GM18858 (cell line): ENCODE data around the gene KCNA2.

ENCODE experiments used
- ATAC-seq: cut with Tn5 transposase; IDR thresholded peaks from one replicate; pipeline ENCODE4 v1.9.1; 2021; ENCODE audit not compliant: unreplicated experiment

The KCNA2 gene

DNA sequence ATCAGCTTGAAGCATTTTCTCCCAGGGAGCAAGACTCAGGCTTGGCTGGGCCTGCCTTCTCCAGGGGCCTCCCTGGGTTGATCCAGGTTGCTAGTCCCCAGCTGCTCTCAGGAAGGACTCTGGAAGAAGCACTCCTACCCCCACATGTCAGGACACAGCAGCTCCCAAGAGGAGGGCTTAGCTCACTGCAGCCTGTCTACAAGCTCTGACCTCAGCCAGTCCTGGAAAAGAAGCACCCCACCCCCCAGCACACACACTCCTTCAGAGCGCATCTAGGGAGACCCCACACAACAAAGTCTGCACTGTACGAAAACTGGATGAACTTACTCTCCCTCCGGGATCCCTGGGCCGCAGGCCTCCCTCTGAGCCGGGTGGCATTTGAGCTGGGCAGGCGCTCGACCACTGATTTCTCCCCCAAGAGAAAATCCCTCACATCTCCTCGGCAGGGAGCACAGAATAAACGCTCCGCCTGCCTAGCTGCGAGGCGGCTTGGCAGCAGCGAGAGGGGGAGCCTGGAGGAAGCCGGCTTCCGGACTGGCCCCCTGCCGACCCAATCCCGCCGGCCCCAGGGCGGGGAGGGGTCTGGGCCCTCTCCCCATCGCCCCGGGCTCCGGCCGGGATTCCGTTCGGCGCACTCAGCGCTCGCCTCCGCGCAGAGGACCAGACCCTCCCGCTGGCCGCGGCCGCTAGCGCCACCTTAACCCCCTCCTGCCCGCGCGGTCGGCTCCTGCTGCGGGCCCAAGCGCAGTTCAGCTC, at the start of gene KCNA2:
Gene KCNA2, minus strand, starts transcription at position 458 of the 756 bp plus-strand sequence. CDS start 1,576 bp downstream, outside the sequence.
- no peak for ATAC-seq

DNA sequence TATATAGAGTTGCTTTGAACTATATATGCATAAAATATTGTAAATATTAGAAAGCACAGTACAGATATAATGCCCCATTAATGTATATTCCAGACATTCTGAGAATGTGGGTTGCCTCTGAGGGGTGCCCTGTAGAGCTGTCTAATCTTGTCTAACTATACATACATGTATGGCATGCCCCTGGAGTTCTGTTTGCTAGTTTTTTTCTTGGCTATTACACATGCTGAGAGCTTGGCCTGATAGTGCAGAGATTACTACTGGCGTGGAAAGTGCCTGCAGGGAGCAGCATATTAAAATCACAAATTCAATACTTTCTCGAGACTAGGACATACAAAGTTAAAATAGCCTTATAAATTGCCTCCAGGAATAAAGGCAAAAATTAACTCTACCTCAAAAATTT, 44.5 kb upstream of the KCNA2 start:
- ATAC-seq: no peak

DNA sequence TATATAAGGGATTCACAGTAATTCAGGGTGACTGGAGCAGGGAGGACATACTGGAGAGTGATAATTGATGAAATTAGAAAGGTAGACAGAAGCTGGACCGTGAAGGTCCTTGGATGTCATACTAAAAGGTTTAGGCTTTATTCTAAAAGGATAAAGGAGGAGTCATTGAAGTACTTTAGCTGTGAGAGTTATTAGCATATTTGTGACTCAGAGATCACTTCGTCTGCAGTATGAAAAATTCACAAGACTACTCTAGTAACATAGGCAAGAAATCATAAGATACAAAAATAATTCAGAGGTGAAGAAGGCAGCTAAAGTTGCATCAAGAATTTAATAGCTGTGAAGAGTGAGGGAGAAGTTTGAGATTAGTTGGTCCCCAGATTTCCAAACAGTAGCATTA, 42.3 kb upstream of the KCNA2 start:
- no peak for ATAC-seq

DNA sequence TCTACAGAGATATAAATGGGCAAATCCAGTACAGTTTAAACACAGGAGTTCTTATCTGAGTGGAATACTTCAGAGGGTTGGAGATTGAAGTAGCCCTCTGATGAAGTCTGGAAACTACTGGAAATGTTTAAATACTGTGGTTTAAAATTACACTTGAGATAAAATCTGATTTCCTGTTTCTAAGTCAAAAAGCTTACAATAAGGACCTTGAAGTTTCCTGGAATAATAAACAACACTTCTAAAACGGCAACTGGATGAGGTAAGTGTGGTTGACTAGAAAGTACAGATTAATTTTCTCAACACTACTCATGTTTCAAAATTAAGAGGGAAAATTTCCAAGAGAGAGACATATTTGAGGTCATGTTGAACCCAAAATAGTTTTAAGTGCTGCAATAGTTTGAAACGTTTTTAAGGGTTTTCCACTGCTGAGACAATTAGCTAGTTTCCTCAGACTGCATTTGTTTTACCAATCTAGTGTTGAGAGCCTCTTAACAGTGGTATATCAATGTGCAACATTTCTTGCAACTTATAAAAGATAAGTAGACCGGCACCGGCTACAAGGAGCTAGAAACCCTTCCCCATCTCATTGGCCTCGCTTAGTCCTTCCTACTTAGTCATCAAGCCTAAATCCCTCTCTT, 41.2 kb upstream of the KCNA2 start:
- no peak for ATAC-seq

DNA sequence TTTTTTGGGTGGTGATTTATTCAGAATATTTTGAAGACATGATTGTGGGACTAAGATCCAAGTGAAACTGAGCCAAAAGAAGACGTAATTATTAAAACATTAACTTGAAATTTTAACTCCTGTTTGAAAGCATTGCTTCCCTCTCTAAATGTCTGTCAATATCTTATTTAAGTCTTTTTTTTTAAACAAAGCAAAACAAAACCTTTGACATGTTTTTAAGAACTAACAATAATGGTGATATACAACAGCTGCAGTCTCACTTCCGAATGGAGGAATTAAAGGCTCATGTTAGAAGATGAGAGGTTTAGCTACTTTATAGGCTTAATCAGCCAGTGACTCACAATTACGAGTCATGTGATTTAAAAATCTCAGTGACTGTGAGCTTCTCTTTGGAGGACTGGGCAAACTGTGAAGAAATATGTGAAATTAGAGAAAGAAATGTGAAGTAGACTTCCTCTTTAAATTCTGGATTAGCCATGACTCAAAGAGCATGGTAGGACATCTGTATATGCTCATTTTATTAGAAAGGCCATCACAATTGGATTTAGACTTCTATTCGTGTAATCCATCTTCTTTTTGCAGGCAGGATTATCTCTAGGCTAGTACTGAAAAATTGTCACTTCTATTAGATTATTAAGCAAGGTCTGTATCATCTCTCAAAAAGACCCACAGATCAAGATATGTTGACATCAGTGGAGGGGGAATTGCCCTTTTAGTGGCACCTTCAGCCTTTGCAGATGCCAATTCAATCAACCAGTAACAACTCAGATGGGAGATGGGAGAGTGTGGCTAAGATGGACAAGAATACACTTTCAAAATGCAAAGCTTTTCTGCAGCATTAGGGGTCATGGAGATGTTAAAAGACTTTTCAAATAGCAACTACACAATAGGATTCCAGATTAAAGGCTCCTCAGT, 39.9 kb upstream of the KCNA2 start:
- no peak for ATAC-seq

DNA sequence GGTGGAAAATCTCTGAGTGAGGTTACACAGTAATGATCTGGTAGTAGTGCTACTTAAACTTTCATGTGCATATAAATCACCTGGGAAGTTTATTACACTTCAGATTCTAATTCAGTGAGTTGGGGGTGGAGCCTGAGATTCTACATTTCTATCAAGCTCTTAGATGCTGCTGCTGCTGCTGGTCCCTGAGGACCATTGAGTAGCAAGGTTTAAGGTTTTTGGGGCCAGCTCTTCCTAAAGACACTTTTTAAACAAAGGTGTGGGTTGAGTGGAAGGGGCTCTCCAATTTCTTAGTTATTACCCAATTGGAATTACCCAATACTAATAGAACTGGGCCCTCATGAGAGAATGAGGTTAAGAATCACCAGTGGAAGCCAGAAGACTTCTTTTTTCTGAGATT, 39.1 kb upstream of the KCNA2 start:
- ATAC-seq: no peak

DNA sequence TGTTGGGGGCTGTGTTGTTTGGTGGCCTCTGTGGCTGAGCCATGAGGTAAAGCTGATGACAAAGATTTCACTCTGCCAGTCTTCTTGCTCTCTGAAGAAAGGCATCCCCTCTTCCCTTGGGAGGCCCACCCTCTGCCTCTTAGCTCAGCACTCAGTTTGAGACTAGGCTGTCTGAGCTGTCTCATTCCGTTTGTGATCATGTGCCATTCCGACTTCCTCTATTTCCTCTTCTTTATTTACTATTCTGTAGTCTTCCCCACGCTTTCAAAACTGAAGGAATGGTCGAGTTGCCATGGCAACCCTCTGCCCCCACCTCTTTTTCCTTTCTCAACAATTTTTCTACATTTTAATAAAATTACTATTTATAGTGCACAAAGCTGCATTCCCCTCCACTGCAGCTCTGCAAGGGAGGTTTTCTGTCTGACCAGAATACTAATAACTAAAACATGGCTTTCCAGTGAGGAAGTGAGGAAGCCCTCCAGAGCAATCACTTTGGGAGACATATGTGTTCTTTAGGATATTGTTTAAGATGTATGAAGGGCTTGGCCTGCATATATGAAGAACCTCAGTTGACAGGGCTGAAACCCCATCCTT, 37.8 kb upstream of the KCNA2 start:
- no peak for ATAC-seq

DNA sequence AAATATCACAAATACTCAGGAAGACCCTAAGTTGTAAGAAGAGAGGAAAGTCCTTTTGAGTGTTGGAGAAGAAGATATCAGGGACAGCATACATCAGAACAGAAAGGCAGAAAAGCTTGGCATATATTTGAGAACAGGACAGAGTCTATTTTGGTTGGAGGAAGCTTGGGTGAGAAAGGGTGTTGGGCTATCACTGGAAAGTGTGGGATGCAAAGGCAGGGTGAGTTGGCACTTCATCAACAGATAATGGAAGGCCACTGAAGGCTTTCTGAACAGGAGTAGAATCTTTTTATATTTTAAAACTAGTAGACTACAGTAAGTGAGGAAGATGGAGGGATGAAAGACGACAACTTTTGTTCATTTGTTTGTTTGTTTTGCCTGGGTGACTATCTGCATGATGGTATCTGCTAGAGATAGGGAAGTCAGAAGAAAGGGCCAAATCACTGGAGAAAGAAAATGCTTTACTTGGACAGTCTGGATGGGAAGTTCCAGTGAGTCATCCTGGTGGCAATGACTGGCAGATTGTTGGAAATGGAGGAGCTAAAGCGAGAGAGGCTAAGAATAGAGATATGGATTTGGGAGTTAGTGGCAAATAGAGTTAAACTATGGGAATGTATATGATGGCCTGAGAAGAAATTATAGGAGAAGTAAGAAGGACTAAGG, 33.7 kb upstream of the KCNA2 start:
- no peak for ATAC-seq

DNA sequence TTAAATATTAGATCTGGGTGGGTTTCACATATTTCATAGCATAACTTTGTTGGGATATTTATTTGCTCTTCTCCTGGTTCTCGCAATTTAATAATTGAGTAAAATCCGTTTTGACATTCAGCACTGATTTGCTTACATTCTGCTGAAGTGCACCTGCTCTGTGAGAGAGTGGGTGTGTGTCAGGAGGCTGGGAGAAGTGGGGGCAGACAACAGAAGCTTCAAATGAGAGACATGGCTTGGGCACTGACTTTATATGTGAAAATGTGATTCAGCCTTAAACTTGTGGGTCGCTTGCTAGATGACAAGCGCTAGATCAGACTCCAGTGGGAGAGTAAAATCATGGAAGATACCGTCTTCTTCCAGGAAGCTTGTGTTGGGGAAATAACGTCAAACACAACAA, 32.4 kb upstream of the KCNA2 start:
- no peak for ATAC-seq

DNA sequence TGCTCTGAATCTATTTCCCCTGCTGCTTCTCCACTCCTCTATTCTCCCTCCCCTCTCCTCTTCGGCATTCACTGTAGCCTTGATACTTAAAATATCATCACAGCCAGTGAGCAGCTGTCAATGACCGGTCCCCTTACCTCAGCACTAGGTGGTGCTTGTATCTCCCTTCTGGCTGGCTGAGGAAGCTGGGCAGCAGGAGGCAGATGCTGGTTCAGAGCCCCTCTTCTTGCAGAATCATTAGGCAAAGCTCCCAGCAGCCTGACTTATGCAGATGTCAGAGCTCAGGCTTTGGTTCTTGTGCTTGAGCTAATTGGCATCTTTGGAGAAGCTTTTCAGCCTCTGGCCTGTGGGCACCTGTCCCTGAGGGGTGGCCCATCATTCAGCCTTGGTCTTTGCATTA, 31.9 kb upstream of the KCNA2 start:
- ATAC-seq: no peak

DNA sequence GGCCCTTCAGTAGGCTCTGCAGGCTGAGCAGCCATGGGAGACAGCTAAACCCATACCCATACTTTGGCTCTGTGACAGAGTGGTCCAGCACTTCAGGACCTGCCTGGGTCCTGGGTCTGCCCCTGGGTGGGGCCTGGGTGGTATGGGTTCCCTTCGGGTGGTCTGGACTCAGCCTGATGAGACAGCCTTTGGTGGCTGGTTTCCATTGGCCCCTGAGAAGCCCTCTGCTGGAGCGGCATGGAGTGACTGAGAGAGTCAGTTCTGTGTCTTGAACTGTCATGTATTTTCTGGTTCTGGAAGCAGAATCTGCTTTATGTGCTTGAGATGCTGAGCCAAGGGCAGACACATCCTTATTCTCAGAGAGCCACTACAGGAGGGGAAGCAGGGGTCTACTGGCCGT, 31.3 kb upstream of the KCNA2 start:
- no peak for ATAC-seq

DNA sequence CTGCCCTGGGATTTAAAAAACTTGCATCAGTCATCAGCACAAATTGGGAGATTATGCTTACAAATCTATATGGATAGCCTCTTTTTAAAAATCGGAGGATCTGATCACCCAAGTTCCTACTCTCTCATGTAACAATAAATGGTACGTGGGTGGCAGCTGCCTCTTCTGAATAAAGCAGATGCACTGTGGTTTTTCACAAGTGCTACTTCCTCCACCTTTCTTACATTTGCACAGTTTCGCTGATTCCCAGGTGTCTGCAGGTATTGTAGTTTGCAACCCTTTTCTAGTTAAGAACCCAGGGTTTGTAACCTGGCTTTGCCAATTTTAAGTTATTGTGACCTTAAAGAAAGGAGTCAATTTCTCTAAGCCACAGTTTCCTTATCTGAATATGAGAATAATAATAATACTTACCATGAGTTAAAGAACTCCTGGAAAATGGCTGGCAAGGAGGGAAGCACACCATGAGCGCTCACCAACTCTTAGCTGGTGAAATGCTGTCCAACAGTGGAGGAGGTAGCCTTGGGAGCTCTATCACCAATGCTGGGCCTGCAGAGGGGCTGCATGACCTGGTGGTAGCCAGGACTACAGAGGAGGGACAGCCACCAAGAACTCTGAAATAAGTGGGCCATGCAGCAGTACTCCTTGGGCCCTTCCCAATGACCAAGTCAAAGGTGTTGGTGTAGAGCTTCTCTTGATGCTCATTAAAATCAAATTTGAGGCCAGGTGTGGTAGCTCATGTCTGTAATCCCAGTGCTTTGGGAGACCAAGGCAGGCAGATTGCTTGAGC, 30.2 kb upstream of the KCNA2 start:
- no peak for ATAC-seq

DNA sequence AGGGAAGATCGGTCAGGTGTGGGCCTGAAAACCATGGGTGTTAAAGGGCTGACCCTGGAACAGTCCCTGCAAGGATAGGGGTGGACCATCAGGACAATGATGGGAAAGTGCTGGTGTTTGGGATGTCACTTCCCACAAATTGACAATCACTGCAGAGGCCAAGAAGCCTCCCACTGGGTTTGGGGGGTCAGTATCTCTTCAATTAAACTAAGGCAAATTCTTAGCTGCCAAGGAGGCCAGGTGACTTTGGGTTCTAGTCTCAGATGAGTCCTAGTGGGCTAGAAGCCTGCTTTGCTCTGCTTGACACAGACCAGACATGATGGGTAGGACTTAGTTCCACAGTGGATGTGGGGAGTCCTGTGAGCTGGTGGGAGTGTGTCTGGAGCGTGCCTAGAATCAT, 29.3 kb upstream of the KCNA2 start:
- no peak for ATAC-seq

DNA sequence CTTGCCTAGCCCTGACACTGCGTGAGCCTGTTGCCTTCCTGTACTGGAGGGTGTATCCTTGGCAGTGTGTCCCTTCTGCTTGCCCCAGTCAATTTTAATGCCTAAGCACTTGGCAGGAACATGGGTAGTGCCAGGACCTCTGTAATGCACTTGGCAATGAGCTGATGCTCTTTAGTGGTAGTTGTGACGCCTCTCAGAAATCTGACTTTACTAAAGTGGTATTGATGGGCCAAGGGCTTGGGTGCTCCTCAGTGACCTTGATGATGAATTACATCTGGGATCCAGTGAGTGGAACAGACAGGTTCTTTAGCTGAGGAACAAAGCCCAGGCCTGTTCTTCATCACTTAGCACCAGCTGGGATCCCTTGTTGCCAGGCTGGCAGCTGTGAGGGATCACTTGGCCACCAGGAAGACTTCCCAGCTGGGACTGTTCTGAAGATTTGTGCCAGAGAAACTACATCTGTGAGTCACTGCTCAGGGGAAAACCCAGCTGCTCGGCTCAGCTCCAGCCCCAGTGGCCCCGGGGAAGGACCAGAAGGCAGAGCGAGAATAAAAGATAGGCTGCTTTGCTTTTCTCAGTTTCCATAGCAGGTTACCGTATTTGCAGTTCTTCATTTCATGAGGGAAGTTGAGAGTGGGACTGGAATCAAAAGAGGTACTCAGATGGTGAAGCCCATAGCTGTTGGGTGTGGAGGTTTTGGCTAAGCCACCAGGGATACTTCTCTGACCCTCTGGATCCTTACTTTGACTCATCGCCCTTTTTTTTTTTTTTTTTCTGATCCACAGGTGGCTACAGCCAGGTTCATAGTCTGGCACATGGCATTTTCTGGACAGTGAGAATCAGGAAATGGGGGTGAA, 28.5 kb upstream of the KCNA2 start:
- ATAC-seq: peak; percentile 57

DNA sequence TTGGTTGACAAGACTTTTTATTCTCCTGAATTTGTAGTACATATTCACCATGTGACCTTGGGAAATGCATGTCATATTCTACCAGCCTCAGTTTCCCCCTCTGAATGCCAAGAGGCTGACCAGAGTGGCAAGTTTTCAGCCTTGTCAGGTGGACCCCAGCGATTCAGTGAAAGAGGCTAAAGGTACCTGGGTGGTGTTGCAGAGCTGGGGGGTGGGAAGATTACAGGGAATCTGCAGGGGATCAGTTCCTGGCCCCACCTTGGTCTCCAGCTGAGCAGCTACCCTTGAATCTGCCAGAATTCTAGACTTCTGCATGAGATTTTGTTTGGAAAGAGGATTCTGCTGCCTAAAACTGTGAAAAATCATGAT, 27.9 kb upstream of the KCNA2 start:
- no peak for ATAC-seq

DNA sequence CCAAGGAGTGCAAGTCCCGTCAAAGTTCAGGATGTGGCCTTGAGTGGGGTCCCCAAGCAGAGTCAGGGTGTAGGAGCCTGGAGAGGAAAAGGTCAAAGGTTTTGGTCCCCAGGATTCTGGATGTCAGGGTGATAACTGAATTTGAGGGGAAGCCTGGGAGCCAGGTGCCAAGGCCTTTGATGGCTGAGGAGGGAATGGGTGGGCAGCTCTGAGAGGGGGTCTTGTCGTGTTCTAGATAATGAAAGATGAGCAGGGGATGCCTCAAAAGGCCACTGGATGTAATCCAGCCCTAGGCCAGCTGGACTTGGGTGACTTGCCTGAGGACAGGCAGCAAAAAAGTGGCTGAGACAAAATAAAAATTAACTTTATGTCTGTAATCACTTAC, 27.5 kb upstream of the KCNA2 start:
- no peak for ATAC-seq

DNA sequence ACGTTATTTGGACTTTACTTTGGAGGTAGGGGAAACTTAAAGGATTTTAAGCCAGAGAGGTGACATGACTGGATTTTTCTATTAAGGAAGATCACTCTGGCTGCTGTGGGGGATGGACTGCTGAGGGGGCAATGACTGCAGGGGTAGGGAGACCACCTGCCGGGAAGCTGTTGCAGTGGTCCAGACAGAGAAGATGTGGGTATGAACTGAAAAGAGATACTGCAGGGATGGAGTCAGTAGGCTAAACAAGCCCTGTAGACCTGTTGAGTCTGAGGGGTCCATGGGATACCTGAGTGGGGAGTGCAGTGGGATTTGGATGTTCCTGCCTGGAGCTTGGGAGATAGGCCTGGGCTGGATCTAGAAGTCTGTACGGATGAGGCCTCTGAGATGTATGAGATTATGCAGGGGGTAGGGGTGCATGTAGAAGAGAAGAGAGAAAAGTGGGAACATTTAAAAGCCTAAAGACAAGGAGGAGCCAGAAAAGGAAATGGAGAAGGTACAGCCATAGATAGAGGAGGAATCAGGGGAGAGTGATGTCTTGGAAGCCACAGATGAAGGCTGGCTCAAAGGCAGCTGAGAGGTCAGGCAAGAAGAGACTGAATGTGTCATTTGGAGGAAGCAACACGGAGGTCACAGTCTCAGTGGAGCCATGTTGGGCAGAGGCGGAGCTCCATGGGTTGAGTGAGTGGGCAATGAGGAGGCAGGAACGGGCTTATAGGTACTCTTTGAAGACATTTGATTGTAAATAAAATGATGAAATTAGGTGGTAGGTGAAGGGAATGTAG, 25.9 kb upstream of the KCNA2 start:
- no peak for ATAC-seq

DNA sequence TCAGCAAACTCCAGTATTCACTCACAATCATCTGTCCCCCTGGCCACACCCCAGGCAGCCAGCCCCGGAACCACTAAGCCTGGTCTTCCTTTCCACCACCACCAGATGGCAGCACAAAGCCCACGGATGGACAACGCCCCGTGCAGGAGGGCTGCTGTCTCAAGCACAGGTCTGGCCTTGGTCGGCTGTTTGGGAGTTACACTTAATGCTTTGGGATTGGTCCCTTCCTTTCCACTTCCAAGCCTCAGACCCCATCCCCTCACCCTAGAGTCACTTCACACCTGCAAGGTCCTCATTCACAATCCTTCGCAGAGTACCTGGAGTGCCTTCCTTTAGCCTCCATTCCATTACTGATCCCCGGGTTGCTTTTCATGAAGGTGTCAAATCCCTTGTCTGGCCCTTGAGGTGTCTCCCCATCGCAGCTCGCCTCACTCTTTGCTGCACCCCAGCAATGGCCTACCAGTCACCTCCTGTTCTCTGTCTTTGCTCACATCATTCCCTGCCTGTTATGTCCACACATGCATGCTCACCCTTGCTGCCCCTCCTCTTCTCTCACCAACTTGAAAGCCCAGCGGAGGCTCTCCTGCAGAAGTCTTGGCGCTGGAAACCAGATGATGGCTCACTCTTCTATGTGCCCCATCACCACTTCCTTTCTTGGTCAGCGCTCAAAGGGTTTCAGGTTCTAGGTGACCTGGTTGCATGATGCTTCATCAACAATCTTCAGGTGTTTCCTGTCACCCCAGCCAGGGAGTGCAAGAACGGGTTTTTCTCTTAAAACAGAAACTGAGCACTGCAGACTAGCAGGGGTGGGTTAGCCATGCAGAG, 24.9 kb upstream of the KCNA2 start:
- no peak for ATAC-seq
